ENCODE data around the gene HLCS. TPM values are rescaled to one million over a fixed set of nuclear protein-coding genes. Genes with fewer than 3 reads are reported as not detected.
A peak's percentile ranks its signal among the peaks of the same experiment; 100 is the strongest.

Gene HLCS
- polyA plus RNA-seq, 1 of the 3 experiments (the other 2 are of a cell fraction) = 13.0 TPM

DNA sequence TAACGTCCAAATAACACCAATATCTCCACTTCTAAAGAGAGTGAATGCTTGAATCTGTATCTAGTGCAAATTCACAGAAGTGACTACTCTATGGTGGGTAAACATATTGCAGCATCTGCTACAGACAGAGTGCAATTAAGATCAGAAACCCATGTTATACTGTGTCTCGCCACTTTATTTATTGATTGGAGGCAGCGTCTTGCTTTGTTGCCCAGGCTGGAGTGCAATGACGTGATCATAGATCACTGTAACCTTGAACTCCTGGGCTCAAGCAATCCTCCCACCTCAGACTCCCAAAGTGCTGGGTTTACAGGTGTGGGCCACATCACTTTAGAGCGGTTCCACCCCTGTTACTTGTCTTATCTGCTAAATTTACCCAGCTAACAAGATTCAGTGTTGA, 57.0 kb downstream of the HLCS start:
- peak overlapping the region in 1 of 2 experiments; percentile 81; a peak in 2 of 4 replicates for H3K27ac ChIP-seq (ENCODE audit: low read depth in 2 of 2, low read length in 1 of 2)
- no peak for TF ChIP-seq FOXM1 (IDR thresholded peaks at IDR 0.05; ENCODE audit: low read depth)
- no peak for TF ChIP-seq SIN3A (IDR thresholded peaks at IDR 0.05; ENCODE audit: borderline replicate concordance, low read depth, low read length)
- no peak for TF ChIP-seq MXI1 (IDR thresholded peaks at IDR 0.05; ENCODE audit: low read depth, low read length)
- TF ChIP-seq CTCF (IDR thresholded peaks at IDR 0.05) = no peak
- no peak for TF ChIP-seq FOSL2 (IDR thresholded peaks at IDR 0.05; ENCODE audit: borderline replicate concordance, low read depth)
- TF ChIP-seq, protein P1, sequence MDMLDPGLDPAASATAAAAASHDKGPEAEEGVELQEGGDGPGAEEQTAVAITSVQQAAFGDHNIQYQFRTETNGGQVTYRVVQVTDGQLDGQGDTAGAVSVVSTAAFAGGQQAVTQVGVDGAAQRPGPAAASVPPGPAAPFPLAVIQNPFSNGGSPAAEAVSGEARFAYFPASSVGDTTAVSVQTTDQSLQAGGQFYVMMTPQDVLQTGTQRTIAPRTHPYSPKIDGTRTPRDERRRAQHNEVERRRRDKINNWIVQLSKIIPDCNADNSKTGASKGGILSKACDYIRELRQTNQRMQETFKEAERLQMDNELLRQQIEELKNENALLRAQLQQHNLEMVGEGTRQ (IDR thresholded peaks at IDR 0.05; ENCODE audit: borderline replicate concordance, low read depth, low read length) = no peak
- no peak for TF ChIP-seq USF1 (IDR thresholded peaks at IDR 0.05; ENCODE audit: borderline replicate concordance, low read depth)
- no peak for TF ChIP-seq GATA2 (CRISPR knock-in tag; IDR thresholded peaks at IDR 0.05)
- no peak for TF ChIP-seq RXRA (IDR thresholded peaks at IDR 0.05; ENCODE audit: borderline replicate concordance, low read depth)
- TF ChIP-seq EZH2phosphoT487 (IDR thresholded peaks at IDR 0.05; ENCODE audit: borderline replicate concordance, low read depth) = no peak
- no peak for TF ChIP-seq NRF1 (IDR thresholded peaks at IDR 0.05; ENCODE audit: low read depth, low read length)
- TF ChIP-seq TCF12 (IDR thresholded peaks at IDR 0.05) = no peak
- no peak for TF ChIP-seq RCOR1 (IDR thresholded peaks at IDR 0.05; ENCODE audit: low read length)
- ChIA-PET POLR2A (no interaction called here), CTCF (no interaction called here)
- no peaks in the 10 kb centered on the region for H3K9me3 ChIP-seq
- H3K79me2 ChIP-seq (ENCODE audit: insufficient read depth) = peaks cover 16% of the 10 kb centered on the region
- no peaks in the 10 kb centered on the region for H3K9me2 ChIP-seq
- H3K4me1 ChIP-seq (ENCODE audit: control insufficient read depth in 1 of 2, insufficient read depth in 2 of 2, low read depth in 1 of 2, low read length in 1 of 2) = peaks cover 7 to 14% of the 10 kb centered on the region in 2 experiments; a peak in 3 of 4 replicates
- H3K4me2 ChIP-seq = peak overlapping the region; percentile 21; the same call in 1 of the 2 replicates
- DNase-seq = no peak
- H3F3A ChIP-seq (replicated peaks; ENCODE audit: insufficient read depth) = no peaks in the 10 kb centered on the region
- no peak overlapping the region for H3K4me3 ChIP-seq (ENCODE audit: low read depth in 2 of 2, low read length in 1 of 2)
- no peaks in the 10 kb centered on the region for H3K27me3 ChIP-seq (ENCODE audit: insufficient read depth)
- peak overlapping the region; percentile 56 for H3K9ac ChIP-seq
- WGBS (ENCODE audit: low lambda C conversion rate) = 91% methylated on average over 5 of the region's 5 CpGs
- no peaks in the 10 kb centered on the region for H4K20me1 ChIP-seq (ENCODE audit: insufficient read depth)
- H2AFZ ChIP-seq (ENCODE audit: low read depth) = no peak overlapping the region
- H3K36me3 ChIP-seq (replicated peaks in 1 of 2; ENCODE audit: control insufficient read depth in 1 of 2, insufficient read depth in 2 of 2, low read length in 1 of 2) = no peaks in the 10 kb centered on the region

DNA sequence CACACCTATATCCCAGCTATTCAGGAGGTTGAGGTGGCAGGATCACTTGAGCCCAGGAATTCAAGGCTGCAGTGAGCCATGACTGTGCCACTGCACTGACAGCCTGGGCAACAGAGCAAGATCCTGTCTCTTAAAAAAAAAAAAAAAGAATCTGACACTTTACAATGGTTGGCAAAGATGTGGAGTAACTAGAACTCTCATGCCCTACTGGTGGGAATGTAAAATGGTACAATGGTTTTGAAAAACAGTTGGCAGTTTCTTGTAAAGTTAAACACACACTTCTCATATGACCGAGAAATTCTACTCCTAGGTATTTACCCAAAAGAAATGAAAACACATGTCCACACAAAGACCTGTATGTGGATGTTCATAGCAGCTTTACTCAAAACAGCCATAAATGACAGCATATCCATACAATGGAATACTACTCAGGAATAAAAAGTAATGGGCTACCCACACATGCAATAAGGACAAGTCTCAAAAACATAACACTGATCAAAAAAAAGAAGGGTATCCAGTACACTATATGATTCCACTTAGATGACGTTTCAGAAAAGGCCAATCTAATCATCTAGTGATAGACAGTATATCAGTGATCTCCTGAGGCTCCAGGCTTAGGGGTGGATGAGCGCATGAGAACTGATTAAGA, 58.1 kb downstream of the HLCS start:
- Histone ChIP-seq H3K4me1 (ENCODE audit: control insufficient read depth in 1 of 2, insufficient read depth in 2 of 2, low read depth in 1 of 2, low read length in 1 of 2) (peaks cover 7 to 14% of the 10 kb centered on the region in 2 experiments; a peak in 3 of 4 replicates), H3K4me3 (ENCODE audit: low read depth in 2 of 2, low read length in 1 of 2) (no peak overlapping the region), H3K79me2 (ENCODE audit: insufficient read depth) (peaks cover 16% of the 10 kb centered on the region), H3K4me2 (no peak overlapping the region), H3K9me3 (no peaks in the 10 kb centered on the region), H2AFZ (ENCODE audit: low read depth) (no peak overlapping the region), H3K9me2 (no peaks in the 10 kb centered on the region), H3K27me3 (ENCODE audit: insufficient read depth) (no peaks in the 10 kb centered on the region), H3K9ac (no peak overlapping the region), H3K27ac (ENCODE audit: low read depth in 2 of 2, low read length in 1 of 2) (0 out of 4 replicates have a peak overlapping the region, but pooled peaks of 1 of the 2 experiments have one; percentile 81), H4K20me1 (ENCODE audit: insufficient read depth) (no peaks in the 10 kb centered on the region), H3F3A (replicated peaks; ENCODE audit: insufficient read depth) (no peaks in the 10 kb centered on the region), H3K36me3 (replicated peaks in 1 of 2; ENCODE audit: control insufficient read depth in 1 of 2, insufficient read depth in 2 of 2, low read length in 1 of 2) (no peaks in the 10 kb centered on the region)
- CTCF ChIA-PET = interaction anchor here (0.8 kb wide), 1 partner anchor 277 kb away, joined by 3 read pairs; no protein-coding TSS in a partner anchor
- POLR2A ChIA-PET = no interaction called here
- no peak for DNase-seq
- 95% methylated on average over 3 of the region's 3 CpGs for whole genome bisulfite sequencing (ENCODE audit: low lambda C conversion rate)
- TF ChIP-seq CHD2 (IDR thresholded peaks at IDR 0.05; ENCODE audit: low read length, partially characterized antibody) (no peak), CTCF (IDR thresholded peaks at IDR 0.05) (peak; percentile 38)
